Smooth muscle cell of the brain vasculature (primary cell): ENCODE results near the gene LYG1.
A peak's percentile ranks its signal among the peaks of the same experiment; 100 is the strongest.
"Not testable (repeated sequence)": the region's sequence is repeated elsewhere in the genome, so short reads cannot be mapped to it uniquely, and the experiment has no call there.

Source experiments
- DNase-seq: peaks from one replicate; pipeline ENCODE4 v3.0.0-alpha.2; 2012; ENCODE audit warnings: low read depth, low spot score

LYG1 gene

DNA sequence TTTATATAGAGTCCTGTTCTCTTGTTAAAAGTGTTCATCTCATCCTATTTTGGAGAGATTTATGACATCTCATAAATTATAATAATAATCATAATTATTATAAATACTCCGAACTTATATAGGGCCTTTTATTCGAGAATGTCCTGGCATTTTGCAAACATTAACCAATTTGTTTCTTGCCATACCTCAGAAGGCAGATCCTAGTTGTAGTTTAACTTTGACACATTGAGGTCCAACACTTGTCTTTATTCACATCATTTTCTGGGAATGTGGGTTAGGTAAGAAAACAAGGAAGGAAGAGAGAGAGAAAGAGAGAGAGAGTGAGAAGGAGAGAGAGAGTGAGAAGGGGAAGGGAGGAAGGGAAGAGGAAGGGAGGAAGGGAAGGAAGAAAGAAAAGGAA is at the start of gene LYG1:
Gene LYG1 (minus strand): TSS at position 101 of the 400 bp plus-strand sequence. CDS start 5,527 bp downstream, outside the sequence.
- not testable (repeated sequence) for DNase-seq

DNA sequence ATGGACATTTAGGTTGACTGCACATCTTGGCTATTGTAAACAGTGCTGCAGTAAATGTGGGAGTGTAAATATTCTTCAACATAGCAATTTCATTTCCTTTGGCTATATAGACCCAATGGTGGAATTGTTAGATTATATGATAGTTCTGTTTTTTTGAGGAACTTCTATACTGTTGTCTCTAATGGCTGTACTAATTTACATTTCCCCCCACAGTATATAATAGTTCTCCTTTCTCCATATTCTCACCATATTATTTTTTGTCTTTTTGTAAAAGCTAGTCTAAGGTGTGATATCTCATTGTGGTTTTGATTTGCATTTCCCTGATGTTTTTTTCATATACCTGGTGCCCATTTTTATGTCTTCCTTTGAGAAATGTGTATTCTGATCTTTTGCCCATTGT is 49.2 kb upstream of the LYG1 start:
- no peak for DNase-seq

DNA sequence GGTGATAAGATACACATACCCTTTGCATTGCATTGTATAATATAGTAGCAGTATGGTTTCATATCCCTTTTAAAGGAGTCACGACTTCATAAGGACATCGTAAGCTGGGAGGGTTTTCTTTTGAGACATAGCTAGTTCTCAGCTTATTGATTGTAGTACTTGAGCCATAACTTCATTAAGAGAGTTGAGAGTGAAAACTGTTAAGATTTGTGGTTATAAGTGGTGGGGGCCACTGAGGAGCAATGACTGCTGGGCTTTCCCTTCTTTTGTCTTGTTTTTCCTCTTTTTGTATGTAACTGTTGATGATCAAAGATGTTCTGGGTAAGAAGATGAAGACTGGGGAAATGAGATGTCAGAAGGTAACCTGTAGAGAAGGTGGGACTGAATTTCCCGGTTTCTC is 47.2 kb upstream of the LYG1 start:
- no peak for DNase-seq

DNA sequence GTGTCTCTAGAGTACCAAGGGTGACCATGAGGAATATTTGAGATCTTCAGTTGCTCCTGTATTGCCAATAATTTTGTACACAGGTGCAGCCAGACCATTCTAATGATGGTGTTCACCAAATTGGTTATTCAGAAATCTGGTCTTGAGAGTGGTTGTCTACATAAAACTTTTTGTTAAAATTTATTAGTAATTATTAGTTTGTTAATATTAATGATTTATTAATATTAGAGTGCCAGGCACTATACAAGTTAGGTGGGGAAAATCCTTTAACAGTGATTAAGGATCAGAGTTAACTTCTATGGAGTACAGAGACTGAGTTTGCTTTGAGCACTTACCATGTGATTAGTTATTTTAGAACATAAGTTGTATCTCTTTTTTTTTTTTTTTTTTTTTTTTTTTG is 45.2 kb upstream of the LYG1 start:
- no peak for DNase-seq

DNA sequence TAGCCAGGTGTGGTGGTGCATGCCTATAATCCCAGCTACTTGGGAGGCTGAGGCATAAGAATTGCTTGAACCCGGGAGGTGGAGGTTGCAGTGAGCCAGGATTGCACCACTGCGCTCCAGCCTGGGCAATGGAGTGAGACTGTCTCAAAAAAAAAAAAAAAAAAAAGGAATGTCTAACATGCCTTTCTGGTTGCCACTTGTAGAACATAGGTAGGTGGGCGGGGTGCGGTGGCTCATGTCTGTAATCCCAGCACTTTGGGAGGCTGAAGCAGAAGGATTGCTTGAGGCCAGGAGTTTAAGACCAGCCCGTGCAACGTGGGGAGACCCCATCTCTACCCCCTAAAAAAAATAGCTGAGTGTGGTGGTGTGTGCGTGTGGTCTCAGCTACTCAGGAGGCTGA is 44.4 kb upstream of the LYG1 start:
- not testable (repeated sequence) for DNase-seq

DNA sequence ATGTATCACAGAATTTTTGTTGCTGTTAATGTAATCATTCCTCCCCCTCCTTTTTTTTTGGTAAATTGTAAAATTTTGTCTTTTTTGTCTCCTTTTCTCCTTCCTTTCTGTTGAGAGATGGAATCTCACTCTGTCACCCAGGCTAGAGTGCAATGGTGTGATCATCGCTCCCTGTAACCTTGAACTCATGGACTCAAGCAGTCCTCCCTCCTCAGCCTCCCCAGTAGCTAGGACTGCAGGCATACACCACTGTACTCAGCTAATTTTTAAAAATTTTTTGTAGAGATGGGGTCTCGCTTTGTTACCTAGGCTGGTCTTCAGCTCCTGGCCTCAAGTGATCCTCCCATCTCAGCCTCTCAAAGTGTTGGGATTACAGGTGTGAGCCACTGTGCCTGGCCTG is 41.5 kb upstream of the LYG1 start:
- no peak for DNase-seq

DNA sequence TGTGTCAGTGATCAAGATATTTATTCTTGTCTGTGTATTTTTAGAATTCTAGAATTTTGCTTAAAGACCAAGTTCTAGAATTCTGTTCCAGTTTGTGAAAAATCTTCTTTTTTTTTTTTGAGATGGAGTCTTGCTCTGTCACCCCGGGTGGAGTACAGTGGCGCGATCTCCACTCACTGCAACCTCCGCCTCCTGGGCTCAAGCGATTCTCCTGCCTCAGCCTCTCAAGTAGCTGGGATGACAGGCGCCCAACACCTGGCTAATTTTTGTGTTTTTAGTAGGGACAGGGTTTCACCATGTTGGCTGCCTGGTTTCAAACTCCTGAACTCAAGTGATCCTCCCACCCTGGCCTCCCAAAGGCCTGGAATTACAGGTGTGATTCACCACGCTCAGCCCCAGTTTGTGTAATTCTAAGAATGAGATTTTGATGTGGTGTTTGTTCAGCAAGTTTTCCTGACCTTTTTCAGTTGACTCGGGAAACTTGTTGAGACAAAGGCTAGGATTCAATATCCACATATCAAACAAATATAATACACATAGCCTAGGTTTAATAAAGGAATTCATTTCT is 39.8 kb upstream of the LYG1 start:
- DNase-seq = no peak

DNA sequence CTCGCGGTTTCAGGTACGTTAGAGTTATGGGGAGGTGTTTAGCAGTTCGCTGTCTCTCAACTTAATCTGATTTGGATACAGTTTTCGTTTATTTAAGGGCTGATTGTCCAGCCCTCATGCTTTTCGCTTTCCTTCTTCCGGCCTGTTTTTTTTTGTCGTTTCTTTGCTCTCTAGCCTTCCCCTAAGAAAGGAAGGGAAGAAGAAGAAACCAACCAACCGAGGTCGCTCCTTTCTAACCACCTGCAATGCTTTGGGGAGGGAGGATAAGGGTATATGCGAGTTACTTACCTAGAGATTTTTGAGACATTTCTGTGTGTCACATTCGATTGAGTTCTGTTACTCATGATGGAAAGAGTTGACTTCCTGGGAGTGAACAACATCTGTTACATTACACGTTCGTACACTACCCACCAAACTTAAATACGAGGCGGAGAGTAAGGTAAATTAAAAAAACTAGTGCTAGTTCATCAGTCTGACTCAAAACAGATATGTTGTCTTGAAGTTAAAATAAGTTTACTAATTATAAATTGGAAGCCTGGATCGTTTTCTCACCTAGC is 37.1 kb upstream of the LYG1 start:
- DNase-seq = no peak

DNA sequence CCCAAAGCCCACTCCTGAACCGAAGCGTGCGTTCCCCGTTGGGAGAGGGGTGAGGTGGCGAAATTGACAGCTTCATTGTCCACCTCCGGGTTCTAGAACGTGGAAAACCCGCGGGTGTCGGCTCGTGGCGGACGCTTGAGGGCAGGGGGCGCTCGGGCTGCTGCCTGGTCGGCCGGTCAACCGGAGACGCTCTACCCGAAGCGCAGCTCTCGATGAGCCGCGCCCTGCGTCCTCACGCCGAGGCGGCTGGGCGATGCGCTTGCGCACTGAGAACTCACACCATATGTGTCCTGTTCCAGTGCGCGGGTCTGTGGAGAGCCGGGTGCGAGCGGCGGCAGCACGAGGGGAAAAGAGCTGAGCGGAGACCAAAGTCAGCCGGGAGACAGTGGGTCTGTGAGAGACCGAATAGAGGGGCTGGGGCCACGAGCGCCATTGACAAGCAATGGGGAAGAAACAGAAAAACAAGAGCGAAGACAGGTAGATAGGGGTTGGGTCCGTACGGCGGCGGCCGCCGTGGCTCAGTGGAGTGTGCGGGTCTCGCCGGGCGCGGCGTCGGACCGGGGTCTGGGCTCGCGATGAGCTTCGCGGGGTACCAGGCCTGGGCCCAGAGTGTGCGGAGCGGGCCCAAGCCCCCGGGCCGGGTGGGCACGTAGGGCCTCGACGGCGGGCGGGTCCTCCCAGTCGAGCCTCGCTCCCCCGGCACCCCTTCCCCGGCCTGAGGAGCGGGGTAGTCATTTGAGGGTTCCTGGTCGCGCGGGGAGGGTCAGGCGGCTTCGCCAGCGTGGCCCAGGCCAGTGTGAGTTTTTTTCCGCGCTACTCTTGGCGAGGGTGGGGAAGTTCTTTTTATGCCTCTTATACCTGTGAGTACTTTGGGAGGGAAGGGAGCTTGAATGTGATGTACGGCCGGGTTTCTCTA is 36.4 kb upstream of the LYG1 start, which contains the start of gene EIF5B:
Gene EIF5B (plus strand): TSS at position 277 of the 916 bp plus-strand sequence. CDS start 166 bp downstream, at position 443.
- DNase-seq = peak; percentile 93

DNA sequence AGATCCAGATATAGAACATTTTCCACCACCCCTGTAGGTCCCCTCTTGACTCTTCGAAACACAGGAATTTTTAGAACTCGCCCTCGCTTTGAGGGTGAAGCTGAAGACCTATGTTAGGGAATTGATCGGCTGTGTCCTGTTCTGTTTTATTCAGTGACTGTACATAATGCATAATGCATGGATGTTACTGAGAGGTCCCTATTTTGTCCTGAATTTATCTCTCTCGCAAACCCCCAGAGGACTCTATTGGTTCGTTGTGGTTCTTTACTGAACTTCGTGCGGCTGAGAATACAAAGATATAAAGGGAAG is 35.8 kb upstream of the LYG1 start:
- no peak for DNase-seq

DNA sequence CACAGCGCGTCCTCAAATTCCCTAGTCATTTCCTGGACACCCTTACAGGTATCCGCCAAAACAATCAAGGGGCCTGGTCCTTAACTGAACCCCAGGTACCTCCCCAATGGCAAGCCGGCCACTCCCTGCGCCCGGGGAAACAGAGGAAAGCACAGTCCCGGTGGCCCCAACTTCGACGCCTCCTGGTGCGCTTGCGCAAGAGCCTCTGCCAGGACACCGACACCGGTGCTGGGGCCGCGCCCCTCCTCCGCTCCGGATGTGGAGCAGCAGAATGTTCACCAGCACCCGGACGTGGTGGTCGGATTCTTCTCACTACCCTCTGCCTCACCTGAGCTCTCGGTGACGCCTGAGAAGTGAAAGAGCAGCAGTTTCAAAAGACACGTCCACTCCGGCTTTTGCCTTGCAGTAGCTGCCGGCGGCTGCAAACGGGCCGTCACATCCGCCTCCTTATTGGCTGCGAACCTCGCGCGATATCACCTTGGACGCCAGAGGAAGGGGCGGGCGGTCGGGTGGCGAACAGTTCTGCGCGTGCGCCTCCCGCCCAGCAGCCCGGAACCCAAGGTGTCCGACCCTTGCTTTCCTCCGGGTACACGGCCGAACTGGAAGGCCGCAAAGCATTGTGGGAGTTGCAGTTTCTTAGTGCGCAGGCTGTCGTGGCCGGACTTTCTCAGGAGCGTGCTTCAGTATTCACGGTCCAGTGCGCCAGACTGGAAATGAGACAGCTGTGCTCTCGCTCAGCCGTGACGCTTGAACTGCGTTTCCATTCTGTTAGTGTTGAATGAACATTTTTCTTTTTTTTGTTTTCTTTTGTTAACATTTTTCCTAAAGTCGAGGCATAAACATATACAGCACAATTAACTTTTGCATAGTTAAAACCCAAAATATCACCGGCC is 35.2 kb upstream of the LYG1 start, which contains the start of gene TXNDC9:
Gene TXNDC9 (minus strand): TSS at position 423 of the 893 bp plus-strand sequence. CDS start 3,123 bp downstream, outside the sequence.
- peak; percentile 99 for DNase-seq

DNA sequence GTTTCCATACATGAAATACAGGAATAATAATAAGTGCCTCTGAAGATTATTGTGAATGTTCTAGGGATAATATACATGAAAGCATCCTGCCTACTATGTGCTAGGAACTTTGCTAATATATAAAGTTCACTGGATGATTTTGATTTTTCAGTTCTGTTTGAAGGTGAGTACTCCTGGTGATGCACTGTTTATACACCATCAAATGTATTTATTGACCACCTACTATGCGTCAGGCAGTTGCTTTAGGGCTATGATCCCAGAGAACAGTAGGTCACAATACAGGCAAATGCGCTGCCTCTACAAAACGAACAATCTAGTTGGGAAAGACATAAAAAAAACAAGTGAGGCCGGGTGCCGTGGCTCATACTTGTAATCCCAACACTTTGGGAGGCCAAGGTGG is 24.4 kb upstream of the LYG1 start:
- DNase-seq = no peak

DNA sequence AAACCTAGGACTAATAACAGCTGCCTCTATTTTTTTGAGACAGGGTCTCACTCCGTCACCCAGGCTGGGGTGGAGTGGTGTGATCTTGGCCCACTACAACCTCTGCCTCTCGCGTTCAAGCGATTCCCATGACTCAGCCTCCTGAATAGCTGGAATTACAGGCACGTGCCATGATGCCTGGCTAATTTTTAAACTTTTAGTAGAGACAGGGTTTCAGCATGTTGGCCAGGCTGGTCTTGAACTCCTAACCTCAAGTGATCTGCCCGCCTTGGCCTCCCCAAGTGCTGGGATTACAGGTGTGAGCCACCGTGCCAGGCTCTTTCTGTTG is 16.8 kb upstream of the LYG1 start:
- not testable (repeated sequence) for DNase-seq

DNA sequence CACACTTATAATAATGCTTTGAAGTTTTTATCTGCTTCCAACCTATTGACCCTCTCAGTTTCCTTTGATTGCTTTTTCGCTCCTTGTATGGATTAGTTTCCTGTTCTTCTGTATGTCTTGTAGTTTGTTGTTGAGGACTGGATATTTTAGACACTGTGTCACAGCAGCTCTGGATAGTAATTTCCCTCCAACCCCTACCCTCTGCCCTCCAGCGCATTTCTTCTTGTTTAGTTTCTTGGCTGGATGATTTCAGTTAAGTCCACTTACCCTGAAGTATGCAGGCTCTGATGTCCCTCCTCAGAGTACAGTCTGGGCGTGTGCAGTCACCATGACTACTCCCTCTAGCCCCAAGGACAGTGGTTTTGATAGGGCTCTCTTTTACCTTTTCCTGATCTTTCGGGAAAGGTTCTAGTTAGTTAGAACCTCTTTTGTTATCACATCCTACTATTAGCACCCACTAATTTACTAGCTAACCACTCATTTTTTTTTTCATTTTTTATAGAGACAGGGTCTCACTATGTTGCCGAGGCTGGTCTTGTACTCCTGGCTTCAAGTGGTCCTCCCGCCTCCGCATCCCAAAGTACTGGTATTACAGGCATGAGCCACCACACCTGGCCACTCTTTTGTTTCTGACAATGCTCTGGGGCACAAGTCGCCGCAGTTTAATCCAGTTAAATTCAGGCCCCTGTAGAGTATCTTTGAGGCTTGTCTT is 16.3 kb upstream of the LYG1 start:
- no peak for DNase-seq

DNA sequence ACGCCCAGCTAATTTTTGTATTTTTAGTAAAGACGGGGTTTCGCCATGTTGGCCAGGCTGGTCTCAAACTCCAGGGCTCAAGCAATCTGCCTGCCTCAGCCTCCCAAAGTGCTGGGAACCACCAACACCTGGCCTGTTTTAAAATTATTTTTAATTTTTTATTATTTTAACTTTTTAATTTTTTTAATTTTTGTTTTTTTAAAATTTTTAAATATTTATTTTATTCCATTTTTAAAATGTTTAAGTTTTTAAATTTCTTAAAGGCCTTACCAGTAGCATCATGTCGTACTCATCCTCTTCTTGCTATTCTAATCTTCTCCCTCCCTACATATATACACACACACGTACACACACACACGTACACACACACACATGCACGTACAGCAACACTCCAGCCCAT is 1.4 kb downstream of the LYG1 start:
- DNase-seq = no peak

DNA sequence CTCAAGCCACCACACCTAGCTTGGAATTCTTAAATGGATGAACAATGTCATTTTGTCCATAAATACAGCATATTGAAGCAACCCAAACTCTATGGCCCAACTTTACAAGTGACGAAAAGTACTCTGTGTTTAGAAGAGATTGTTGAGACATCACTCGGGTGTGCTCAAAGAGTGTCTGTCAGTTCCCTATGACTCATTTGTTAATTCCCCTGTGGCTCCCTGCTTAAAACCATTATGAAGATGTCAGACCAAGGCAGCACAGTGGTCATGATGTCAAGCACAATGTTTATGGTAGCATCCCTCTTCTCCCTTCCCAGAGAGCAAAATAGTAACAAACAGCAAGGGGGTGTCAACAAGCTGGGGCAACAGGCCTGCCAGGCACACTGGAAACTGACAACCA is 3.0 kb downstream of the LYG1 start:
- DNase-seq = no peak

DNA sequence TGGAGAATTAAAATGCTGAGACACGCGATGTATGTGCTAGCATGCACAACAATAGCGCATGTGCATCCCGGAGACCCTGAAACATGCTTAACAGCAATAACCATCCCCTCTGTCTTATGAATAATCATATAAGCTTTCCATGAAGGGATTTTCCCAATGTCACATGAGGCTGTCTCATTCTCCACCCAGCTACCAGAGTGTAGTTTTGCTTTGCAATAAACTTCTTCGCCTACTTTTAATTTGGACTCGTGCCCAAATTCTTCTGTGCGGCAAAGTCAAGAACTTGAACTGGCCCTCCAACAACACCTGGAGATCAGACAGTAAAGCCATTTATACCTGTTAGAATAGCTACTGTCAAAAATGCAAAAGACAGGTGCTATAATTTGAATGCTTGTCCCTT is 15.5 kb downstream of the LYG1 start:
- DNase-seq = no peak

DNA sequence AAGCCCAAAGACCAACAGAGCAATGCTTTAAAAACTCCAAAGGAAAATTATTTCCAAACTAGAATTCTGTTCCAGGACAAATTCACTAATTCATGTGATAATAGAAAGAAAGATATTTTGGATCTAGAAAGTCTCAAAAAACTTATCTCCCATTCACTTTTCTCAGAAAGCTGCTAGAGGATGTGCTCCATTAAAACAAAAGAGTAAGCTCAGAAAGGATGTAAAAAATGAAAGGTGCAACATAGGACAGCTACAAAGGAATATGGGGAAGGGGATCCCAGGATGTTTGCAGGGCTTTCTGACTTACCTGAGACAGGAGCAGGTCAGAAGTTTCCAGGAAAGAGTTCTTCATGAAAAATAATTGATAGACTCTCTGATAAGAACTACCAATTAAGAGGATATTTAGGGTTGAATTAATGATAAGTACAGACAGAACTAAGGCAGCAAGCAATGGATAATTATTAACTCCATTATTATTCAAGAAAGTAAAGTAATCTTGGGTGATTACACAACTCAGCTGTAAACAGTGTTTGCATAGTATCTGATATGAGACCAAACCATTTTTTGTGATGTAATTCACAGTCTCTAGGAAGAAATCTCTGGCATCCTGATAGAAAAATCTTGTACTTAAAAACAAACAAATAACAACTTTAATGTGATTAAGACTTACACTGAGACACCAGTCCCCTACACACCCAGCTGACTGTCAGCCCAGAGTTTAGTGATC is 20.9 kb downstream of the LYG1 start:
- DNase-seq = no peak

DNA sequence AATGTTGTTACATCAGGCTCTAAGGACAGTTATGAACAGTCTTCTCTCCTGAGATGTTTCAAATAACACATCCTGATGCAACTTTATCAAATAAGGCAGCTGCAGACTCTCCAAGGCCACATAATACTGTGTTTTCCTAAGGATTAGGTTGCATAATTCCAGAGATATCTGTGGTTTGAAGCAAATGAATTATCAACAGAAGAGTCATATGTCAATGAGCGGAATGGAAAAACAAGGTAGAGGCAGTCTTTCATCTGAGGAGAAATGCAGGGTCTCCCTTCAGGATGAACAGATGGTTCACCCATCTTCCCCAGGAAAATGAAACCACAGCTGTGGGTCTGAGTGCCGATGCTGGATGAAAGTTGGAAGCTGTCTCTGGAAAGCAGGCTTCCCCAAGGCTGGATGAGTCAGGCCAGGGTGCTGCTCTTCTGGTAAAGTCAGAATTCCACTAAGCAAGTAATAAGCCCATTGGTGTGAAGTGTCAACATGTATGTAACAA is 22.2 kb downstream of the LYG1 start:
- DNase-seq = peak; percentile 59

DNA sequence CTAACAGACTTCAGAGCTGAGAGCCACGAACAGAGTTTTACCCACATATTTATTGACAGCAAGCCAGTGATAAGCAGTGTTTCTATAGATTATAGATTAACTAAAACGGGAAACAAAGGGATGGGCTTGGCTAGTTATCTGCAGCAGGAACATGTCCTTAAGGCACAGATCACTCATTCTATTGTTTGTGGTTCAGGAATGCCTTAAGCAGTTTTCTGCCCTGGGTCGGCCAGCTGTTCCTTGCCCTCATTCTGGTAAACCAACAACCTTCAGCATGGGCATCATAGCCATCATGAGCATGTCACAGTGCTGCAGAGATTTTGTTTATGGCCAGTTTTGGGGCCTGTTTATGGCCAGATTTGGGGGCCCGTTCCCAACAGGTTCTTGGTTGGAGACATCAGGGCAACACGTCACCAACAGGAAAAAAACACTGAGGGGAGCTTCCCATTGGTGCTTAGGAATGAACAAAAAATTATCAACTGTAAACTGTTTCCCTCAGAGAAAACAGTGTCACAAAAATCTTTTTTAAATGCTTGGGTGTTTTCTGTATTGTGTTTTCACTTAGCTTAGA is 22.7 kb downstream of the LYG1 start:
- DNase-seq = not testable (repeated sequence)
